Measurements from ENCODE around the gene ADAM10. TPM values are rescaled to one million over a fixed set of nuclear protein-coding genes. Genes with fewer than 3 reads are reported as not detected.

The ADAM10 gene
- total and polyA plus RNA-seq, 2 of the 4 experiments (the other 2 are of a cell fraction): 110 to 185 TPM

GRCh38 chr15:58777107-58777506, 27.6 kb upstream of the ADAM10 start:
- TF ChIP-seq, protein P1, sequence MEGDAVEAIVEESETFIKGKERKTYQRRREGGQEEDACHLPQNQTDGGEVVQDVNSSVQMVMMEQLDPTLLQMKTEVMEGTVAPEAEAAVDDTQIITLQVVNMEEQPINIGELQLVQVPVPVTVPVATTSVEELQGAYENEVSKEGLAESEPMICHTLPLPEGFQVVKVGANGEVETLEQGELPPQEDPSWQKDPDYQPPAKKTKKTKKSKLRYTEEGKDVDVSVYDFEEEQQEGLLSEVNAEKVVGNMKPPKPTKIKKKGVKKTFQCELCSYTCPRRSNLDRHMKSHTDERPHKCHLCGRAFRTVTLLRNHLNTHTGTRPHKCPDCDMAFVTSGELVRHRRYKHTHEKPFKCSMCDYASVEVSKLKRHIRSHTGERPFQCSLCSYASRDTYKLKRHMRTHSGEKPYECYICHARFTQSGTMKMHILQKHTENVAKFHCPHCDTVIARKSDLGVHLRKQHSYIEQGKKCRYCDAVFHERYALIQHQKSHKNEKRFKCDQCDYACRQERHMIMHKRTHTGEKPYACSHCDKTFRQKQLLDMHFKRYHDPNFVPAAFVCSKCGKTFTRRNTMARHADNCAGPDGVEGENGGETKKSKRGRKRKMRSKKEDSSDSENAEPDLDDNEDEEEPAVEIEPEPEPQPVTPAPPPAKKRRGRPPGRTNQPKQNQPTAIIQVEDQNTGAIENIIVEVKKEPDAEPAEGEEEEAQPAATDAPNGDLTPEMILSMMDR (conservative IDR thresholded peaks at IDR 0.05; ENCODE audit: low read depth, low read length): no peak
- TF ChIP-seq, protein P2, sequence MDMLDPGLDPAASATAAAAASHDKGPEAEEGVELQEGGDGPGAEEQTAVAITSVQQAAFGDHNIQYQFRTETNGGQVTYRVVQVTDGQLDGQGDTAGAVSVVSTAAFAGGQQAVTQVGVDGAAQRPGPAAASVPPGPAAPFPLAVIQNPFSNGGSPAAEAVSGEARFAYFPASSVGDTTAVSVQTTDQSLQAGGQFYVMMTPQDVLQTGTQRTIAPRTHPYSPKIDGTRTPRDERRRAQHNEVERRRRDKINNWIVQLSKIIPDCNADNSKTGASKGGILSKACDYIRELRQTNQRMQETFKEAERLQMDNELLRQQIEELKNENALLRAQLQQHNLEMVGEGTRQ (IDR thresholded peaks at IDR 0.05; ENCODE audit: low read depth, low read length): no peak
- H3K9me1 ChIP-seq (ENCODE audit: insufficient read depth, low read length): peaks cover 3% of the 10 kb centered on the region; the same call in 1 of the 2 replicates
- H4K5ac ChIP-seq (ENCODE audit: low read depth, low read length): no peak overlapping the region
- peaks cover 34% of the 10 kb centered on the region for H4K20me1 ChIP-seq (ENCODE audit: insufficient read depth, low read length)
- H2AFZ ChIP-seq (replicated peaks; ENCODE audit: low read length, poor library complexity): no peak overlapping the region
- intact Hi-C loops (cut with micrococcal nuclease) (no loop called here), dilution Hi-C loops (cut with HindIII; ENCODE audit: low sequenced_read_pairs, unreplicated experiment) (no loop called here), in situ Hi-C loops (cut with MboI; ENCODE audit: low sequenced_read_pairs) (no loop called here)
- DNase-seq (no peak), ATAC-seq (ENCODE audit: low read depth) (no peak)
- no peak overlapping the region for H3K4me3 ChIP-seq (ENCODE audit: insufficient read depth, low read depth, low read length)
- H4K91ac ChIP-seq (ENCODE audit: insufficient read depth, low read depth, low read length): no peak overlapping the region
- H3K9me3 ChIP-seq (ENCODE audit: control insufficient read depth, insufficient read depth, low read length): no peaks in the 10 kb centered on the region
- H2BK5ac ChIP-seq (ENCODE audit: low read depth, low read length, poor library complexity, severe bottlenecking): no peak overlapping the region
- no peak overlapping the region for H3K56ac ChIP-seq (ENCODE audit: extremely low read depth, insufficient read depth, low read length)
- no peaks in the 10 kb centered on the region for H3K27me3 ChIP-seq (ENCODE audit: control insufficient read depth, insufficient read depth, low read length)
- peaks cover 33 to 53% of the 10 kb centered on the region in 2 experiments for H3K79me1 ChIP-seq (ENCODE audit: low read depth in 1 of 2, low read length in 2 of 2)
- no peak overlapping the region for H3K23ac ChIP-seq (ENCODE audit: low read depth, low read length)
- POLR2A ChIA-PET (ENCODE audit: unreplicated experiment): no interaction called here
- H2AK9ac ChIP-seq (replicated peaks; ENCODE audit: low read depth, low read length, poor library complexity): no peak overlapping the region
- H3K36me3 ChIP-seq (ENCODE audit: control insufficient read depth, insufficient read depth, low read length): peaks cover 1% of the 10 kb centered on the region; the same call in 1 of the 2 replicates
- H3K4ac ChIP-seq (ENCODE audit: low read depth, low read length): no peak overlapping the region
- no peak overlapping the region for H3K18ac ChIP-seq (ENCODE audit: low read depth, low read length)
- H3K14ac ChIP-seq (replicated peaks; ENCODE audit: low read depth, low read length): no peak overlapping the region
- H4K8ac ChIP-seq (ENCODE audit: low read depth in 2 of 2, low read length in 2 of 2): no peak overlapping the region
- no peak overlapping the region for H2BK15ac ChIP-seq (ENCODE audit: low read depth, low read length)
- no peak overlapping the region for H3K9ac ChIP-seq (ENCODE audit: low read depth, low read length)
- no peak overlapping the region for H3K27ac ChIP-seq (ENCODE audit: insufficient read depth, low read length)
- H2BK120ac ChIP-seq (ENCODE audit: low read depth, low read length): no peak overlapping the region
- WGBS, 2 experiments (ENCODE audit: extremely low coverage in 2 of 2, insufficient read length in 1 of 2): 94% methylated on average over 3 of the region's 4 CpGs; no CpG with 5 or more reads in 1 of the 2 experiments
- no TSS peak for BruUV-seq (replicated peaks)
- no peak overlapping the region for H3K4me2 ChIP-seq (ENCODE audit: low read depth, low read length)
- H3K4me1 ChIP-seq (ENCODE audit: control insufficient read depth, insufficient read depth, low read length): no peaks in the 10 kb centered on the region
- CTCF ChIA-PET: no interaction called here
- no peak overlapping the region for H2AK5ac ChIP-seq (ENCODE audit: low read depth, low read length)
- H2BK20ac ChIP-seq (ENCODE audit: low read depth, low read length): no peak overlapping the region
